GM21529 (cell line): ENCODE data around the gene SQOR.

Experiments
- ATAC-seq: cut with Tn5 transposase; IDR thresholded peaks from one replicate; pipeline ENCODE4 v1.9.1; 2021; ENCODE audit not compliant: unreplicated experiment

Gene SQOR

DNA sequence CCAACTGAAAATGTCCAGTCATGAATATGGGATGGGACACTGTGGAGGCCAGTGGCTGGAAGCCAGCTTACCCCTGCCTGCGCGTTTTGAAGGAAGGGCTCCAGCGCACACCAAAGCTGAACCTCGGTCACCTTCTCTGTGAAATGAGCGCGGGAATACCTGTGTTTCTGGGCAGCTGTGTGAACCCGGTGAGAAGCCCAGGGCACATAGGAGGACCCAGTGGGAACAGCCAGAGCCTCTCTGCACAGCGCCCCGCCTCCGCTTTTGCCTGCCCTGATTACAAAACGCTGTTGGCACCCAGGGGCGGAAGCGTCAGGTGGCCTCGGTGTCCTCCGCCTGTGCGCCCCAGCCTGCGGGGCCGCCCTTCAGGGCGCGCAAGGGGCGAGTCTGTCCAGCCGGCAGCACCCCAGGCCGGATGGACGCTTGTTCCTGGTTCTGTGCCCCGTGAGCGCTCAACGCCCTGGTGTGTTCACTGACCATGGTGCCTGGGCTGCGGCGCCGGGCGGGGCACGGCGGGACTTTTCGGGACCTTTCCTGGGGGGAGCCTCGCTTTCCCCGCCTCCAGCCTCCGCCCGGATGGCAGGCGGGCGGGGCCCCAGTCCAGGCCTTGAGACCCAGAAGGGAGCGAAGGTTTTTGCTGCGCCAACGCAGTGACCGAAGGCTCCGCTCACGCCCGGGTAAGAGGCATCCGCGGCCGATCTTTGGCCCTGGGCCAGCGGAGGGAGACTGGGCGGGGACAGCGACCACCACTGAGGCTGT is at the start of gene SQOR:
TSS of gene SQOR (plus strand) at position 598 of the 759 bp plus-strand sequence. CDS start 23,895 bp downstream, outside the sequence.
- peak; percentile 72 for ATAC-seq

DNA sequence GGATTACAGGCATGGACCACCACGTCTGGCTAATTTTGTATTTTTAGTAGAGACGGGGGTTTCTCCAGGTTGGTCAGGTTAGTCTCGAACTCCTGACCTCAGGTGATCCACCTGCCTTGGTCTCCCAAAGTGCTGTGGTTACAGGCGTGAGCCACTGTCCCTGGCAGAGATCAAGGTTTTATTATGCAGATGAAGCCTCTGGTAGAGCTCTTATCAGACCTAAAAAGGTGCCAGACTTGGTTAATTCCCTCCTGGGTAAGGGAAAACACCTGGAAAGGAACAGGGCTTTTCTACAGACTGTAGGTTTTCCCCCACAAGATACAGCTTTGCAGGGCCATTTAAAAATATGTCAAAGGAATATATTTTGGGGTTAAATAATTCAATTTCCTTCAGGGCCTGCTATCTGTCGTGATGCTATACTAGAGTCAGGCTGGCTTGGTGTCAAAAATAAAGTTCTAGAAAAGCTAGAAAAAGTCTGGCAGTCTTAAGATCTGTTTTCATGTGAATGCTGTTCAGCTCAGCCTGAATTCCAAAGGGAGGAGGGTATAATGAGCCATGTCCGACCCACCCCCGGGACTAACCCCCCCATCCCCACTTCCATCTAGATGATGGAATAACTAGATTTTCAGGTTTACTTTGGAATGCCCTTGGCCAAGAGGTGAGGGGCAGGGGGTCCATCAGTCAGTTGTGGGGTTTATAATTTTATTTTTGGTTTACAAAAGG is 49.6 kb upstream of the SQOR start:
- ATAC-seq, result no peak

- ATAC-seq, result no peak
These were observed 48.7 kb upstream of the SQOR start for GRCh38 chr15:45586125-45586524.

- peak; percentile 4 for ATAC-seq
These were observed 48.2 kb upstream of the SQOR start for GRCh38 chr15:45586601-45587094.

- peak; percentile 73 for ATAC-seq
These were observed 47.5 kb upstream of the SQOR start, which contains the start of gene BLOC1S6 for GRCh38 chr15:45587095-45587862. TSS of gene BLOC1S6 (plus strand) at chr15:45587379. CDS start at chr15:45587444, 65 bp downstream.

DNA sequence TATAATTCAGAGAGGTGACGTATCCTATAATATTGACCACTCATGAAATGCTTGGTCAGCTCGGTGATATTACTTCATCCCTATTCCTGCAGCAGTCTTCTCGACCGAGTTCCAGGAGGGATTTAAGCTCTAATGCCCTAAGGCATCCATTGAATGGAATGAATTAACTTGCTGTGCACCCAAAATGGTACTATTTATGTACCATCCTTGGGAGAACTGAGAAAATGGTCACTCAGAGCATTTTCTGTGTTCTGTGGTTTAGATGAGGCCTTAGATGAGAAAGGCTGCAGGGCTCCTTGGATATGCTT is 47.0 kb upstream of the SQOR start:
- ATAC-seq, result no peak

GRCh38 chr15:45588219-45588875 is 46.5 kb upstream of the SQOR start:
- ATAC-seq, result no peak

DNA sequence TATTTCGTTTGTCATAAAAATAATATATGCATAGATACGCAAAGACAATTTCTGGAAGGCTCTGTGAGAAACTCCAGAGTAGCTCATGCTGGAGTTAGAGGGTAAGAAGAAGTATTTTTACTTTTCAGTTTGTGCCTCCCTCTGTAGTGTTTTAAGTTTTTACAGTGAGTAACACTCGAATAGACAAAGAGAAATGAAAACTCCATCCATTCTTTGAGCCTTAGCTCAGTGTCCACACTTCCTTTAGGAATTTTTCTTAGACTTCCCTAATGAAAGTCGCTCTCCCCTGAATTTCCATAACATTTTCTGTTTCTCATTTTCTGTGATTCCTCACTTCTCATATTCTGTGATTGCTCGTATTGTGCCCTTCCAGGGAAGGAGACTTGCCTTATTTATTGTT is 45.6 kb upstream of the SQOR start:
- ATAC-seq, result no peak

- ATAC-seq, result no peak
These were observed 40.5 kb upstream of the SQOR start for GRCh38 chr15:45594319-45594718.

- ATAC-seq, result no peak
These were observed 39.8 kb upstream of the SQOR start for GRCh38 chr15:45594835-45595530.

- no peak for ATAC-seq
These were observed 30.9 kb upstream of the SQOR start for GRCh38 chr15:45603881-45604280.

DNA sequence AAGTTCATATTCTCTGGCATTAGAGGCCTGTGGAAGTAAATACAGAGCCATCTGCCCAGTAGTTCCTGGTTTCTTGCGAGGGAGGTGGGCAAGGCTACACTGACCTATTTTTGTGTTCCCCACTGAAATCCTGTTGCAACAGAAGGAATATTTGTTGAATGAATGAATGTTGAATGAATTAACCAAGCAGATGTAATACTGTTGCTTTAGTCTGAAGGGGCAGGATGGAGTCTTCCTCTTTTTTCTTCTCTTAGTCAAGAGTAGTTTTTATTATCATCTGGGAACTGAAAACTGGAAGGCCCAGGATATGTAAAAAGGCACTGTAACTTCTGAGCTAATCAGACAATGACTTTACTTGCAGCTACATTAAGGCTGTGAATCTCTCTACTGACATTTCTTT is 30.5 kb upstream of the SQOR start:
- no peak for ATAC-seq

DNA sequence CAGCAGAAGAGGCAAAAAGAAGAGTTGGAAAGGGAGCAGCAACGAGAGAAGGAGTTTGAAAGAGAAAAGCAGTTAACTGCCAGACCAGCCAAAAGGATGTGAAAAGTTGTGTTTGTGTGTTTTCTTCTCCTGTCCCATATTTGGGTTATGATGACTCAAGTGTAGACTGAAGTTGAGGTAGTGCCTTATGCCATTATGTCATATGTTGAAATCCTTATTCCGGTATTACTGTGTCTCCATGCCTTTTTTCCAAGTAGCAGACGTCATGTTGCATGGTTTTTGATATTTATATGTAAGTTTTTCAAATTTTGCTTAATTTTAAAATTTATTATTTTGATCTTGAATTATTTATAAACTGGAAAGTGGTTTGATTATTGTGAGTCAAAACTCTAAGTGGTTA is 28.4 kb upstream of the SQOR start:
- no peak for ATAC-seq

GRCh38 chr15:45606841-45607240 is 28.0 kb upstream of the SQOR start:
- no peak for ATAC-seq

- ATAC-seq, result no peak
These were observed 23.5 kb upstream of the SQOR start for GRCh38 chr15:45611305-45611704.

- no peak for ATAC-seq
These were observed 21.9 kb upstream of the SQOR start for GRCh38 chr15:45612790-45613415.

DNA sequence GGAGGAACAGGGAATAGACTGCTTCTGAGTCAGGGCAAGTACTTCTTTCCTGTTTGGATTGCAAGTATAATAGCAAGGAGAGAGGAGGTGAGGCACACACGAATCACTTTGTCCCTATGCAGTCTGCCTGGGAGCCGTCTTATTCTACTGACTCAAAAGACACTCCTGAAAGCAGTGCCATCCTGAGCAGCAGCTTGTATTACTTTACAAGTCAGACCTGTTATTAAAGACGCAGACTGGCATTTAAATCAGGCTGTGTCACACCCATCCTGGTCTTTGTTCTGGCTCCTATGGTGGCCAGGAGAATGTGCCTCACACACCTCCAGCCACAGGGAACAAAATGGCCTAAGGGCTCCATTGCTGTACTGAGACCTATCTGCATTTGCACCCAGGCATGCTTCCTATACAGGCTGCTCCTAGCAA is 17.9 kb upstream of the SQOR start:
- ATAC-seq, result no peak

DNA sequence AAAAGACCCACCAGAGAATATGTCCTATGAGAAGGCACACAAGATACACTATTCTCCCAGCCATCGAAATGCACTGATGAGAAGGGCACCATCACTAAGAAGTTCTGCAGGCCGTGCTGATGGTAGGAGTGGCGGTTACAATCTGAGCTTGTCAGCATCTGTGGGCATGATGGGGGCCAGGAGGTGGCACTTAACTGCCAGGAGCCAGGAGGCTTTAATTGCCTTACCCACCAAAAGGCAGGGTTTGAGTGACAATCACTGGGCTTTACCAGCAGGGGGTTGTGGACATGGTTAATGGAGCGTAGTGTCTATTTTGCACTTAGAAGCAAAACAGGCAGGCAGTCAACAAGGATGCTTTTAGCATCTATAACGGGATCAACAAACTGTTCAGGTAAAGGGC is 16.0 kb upstream of the SQOR start:
- no peak for ATAC-seq

DNA sequence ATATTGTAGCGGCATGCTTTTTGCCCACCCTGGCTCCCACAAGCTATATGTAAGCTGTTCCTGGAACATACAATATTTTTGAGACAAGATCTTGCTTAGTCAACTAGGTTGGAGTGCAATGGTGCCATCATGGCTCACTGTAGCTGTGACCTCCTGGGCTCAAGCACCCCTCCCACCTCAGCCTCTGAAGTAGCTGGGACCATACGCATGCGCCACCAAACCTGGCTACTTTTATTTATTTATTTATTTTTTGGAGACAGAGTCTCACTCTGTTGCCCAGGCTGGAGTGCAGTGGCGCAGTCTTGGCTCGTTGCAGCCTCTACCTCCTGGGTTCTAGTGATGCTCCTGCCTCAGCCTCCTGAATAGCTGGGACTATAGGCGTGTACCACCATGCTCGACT is 6.7 kb upstream of the SQOR start:
- ATAC-seq, result no peak
